Measurements from ENCODE around the gene NRIP2.

NRIP2 gene

GRCh38 chr12:2842948-2843347 lies 8.1 kb upstream of the NRIP2 start:
- no peak for DNase-seq

GRCh38 chr12:2841056-2841650 lies 6.3 kb upstream of the NRIP2 start:
- no peak for DNase-seq

- no peak for DNase-seq
These were observed 1.7 kb upstream of the NRIP2 start for GRCh38 chr12:2836574-2836973.

GRCh38 chr12:2835691-2836403 lies 1.0 kb upstream of the NRIP2 start:
- no peak for DNase-seq

GRCh38 chr12:2833810-2834209 lies 1.0 kb downstream of the NRIP2 start:
- no peak for DNase-seq

GRCh38 chr12:2833327-2833726 lies 1.5 kb downstream of the NRIP2 start:
- DNase-seq, result no peak

GRCh38 chr12:2832550-2833127 lies 2.2 kb downstream of the NRIP2 start:
- DNase-seq, result no peak

- DNase-seq, result no peak
These were observed 5.6 kb downstream of the NRIP2 start for GRCh38 chr12:2829275-2829674.

GRCh38 chr12:2826721-2827515 lies 7.9 kb downstream of the NRIP2 start:
- no peak for DNase-seq

GRCh38 chr12:2826036-2826435 lies 8.8 kb downstream of the NRIP2 start:
- DNase-seq, result no peak

- DNase-seq, result no peak
These were observed 9.7 kb downstream of the NRIP2 start for GRCh38 chr12:2825132-2825531.

GRCh38 chr12:2824541-2824940 lies 10.3 kb downstream of the NRIP2 start:
- no peak for DNase-seq

GRCh38 chr12:2823483-2823882 lies 11.4 kb downstream of the NRIP2 start:
- DNase-seq, result no peak

GRCh38 chr12:2820432-2820831 lies 14.4 kb downstream of the NRIP2 start:
- DNase-seq, result no peak

GRCh38 chr12:2819810-2820209 lies 15.0 kb downstream of the NRIP2 start:
- DNase-seq, result no peak

- peak; percentile 33 for DNase-seq
These were observed 21.3 kb downstream of the NRIP2 start for GRCh38 chr12:2813214-2814185.

GRCh38 chr12:2812290-2813213 lies 22.3 kb downstream of the NRIP2 start, which contains the start of gene ITFG2:
TSS of gene ITFG2 (plus strand) at chr12:2812668. CDS start at chr12:2812761, 93 bp downstream.
- peak; percentile 95 for DNase-seq

GRCh38 chr12:2811801-2812200 lies 23.0 kb downstream of the NRIP2 start:
- no peak for DNase-seq

- DNase-seq, result no peak
These were observed 28.1 kb downstream of the NRIP2 start for GRCh38 chr12:2806700-2807099.

GRCh38 chr12:2805143-2805520 lies 29.7 kb downstream of the NRIP2 start:
- DNase-seq, result no peak
